NCI-H2107 treated with DMSO at 0.1 percent for 48 hours (cell line): ENCODE results near the gene MNX1.

Source experiments
- DNase-seq: peaks from one replicate; lab custom pipeline; 2025; ENCODE audit not compliant: unreplicated experiment; lab: John Stamatoyannopoulos, UW

The MNX1 gene

DNA sequence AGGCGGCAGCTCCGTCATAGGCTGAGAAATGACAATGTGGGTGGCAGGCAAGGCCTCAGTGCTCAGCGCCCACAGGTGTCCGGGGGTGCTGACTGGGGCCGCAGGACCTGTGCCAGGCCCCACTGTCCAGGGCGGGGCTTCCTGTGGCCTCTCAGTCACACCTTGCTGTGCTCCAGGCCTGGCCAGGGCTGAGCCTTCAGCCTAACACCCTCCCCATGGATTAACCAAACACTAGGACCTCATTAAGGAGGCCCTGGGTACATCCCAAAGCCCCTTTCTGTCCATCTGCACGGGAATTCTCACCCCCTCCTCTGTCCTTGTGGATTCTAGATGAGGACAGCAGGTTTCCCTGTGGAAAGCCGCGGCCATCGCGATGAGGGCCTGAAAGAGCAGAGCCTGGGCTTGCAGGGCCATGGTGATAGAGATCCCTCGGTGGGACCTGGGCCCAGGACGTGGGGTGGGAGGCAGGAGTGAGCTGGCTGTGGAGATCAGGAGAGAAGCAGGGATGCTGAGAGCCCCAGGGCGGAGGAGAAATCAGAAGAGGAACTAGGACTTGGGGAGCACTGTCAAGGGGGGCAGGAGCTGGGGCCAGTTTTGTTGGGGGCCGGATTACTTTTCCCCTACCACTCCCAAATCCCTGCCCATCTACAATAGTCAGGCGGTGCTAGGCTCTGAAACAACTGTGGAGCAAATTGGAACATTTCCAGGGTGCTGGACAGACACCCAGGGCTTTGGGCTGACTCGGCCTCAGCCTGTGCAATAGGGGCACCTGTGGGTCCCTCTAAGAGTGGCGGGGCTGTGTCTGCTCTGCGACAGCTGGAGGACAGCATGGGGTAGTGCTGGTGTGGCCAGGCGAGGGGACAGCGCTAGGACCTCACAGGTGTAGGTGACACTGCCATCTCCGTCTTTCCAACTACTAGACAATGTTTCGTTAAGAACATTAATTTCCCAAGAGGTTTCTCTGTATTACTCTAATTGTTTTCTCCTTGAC lies 23.3 kb upstream of the MNX1 start:
- DNase-seq: no peak

DNA sequence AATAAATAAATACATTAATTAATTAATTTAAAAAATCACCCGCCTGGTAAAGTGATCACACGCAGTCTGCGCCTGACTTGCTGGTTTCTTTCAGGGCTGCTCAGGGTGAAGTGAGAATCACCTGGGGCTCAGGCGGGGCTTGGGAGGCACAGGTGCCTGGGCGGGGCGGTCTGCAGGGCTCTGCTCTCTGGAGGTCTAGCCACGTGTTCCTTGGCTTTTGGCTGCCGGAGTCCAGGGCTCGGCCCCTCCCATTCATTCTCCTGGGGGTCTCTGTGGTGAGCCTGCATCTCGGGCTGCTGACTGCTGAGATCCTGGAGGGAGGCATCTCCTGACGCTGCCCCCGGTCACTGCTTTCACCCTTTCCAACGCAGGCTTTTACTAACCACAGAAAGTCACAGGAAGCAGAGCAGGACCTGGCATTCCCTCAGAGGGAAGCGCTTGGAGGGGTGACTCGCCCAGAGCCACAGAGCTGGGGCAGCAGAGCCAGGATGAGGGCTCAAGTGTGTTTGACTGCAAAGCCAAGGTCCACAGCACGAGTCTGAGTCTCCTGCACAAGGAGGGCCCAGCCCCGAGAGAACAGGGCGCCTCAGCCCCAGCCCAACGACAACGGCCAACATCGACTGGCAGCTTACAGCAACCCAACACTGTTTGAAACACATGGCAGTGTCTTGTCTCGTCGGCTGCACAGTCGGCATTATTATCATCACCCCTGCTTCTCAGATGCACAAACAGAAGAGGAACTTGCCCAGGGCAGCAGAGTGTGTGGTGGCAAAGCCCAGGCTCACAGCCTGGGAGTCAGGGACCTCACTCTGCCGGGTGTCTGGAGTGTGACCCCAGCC lies 22.4 kb upstream of the MNX1 start:
- no peak for DNase-seq

DNA sequence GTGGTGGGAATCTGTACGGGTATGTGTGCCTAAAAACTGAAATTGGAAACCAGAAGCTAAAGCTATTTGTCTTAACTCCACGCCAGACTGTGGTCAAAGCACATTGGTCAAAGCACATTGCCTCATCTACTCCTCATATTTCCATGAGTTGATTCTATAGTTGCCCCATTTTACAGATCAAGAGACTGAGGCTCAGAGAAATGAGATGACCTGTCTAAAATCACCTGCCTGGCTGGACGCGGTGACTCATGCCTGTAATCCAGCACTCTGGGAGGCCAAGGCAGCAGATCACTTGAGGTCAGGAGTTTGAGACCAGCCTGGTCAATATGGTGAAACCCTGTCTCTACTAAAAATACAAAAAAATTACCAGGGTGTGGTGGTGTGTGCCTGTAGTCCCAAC lies 21.7 kb upstream of the MNX1 start:
- no peak for DNase-seq

GRCh38 chr7:157028199-157028903 lies 17.9 kb upstream of the MNX1 start:
- DNase-seq: no peak

GRCh38 chr7:157027568-157028198 lies 17.2 kb upstream of the MNX1 start:
- DNase-seq: no peak

DNA sequence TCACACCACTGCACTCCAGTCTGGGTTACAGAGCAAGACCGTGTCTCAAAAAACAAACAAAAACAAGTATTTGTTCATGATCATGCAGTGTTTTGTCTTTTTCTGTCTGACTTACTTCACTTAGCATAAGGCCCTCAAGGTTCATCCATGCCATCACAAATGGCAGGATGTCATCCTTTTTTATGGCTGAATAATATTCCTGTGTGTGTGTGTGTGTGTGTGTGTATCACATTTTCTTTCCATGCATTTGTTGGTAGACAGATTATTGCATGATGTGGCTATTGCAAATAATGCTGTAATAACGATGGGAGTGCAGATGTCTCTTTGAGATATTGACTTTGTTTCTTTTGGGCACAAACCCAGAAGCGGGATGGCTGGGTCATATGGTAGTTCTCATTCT lies 14.3 kb upstream of the MNX1 start:
- DNase-seq: no peak

DNA sequence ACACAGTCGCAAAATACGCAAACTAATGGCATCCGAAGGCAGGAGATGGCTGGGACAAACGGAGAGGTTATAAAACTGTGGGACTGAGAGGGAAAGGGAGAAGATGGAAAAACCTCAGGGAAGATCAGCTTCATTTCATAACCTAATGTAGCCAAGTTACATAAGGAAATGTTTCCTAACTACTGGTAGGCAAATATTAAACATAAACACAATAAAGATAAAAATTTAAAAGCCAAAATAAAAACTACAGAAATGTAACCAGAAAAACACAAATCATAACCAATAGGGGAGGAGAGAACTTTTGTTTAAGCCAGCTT lies 13.1 kb upstream of the MNX1 start:
- DNase-seq: no peak

DNA sequence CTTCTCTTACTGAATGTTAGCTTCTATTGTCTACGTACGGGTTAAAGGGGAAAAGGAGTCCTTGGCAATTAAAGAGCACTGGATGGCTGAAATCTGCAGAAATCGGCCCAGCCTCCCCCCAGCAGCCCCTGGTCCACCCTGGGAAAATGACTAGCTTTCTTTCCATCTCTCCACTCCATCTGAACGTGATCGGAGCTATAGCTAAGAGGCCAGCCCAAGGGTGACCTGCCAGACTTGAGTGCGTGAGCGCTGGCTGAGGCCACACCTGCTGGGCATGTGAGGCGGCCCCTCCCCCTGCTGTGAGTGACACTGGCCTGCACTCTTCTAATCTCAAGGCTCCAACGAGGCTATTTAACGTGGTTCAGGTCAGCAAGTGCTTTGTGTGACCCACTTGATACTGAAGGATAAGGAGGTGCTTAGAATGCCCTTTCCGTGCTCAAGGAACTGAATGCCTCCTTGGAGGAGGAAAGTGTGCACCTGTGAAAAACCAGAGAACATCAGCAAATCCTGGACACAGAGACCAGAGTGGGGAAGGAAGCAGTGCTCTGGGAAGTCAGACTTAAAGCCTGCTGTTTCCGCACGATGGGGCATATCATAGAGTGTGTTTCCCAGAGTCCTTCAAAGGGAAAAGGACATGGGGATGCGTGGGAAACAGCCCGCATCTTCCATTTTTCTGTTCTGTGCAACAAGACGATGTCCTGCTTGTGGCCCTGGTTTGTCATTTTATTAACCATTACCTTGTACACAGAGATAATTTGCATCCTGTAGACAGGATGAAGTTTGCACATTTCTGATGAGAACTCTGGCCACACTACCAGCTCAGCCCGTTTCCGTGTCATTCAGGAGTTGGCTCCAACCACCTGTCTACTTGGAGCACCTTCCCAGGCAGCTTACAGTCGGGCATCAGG lies 12.5 kb upstream of the MNX1 start:
- DNase-seq: no peak

GRCh38 chr7:157021871-157022680 lies 11.6 kb upstream of the MNX1 start:
- DNase-seq: no peak

- DNase-seq: no peak
Observed at GRCh38 chr7:157021071-157021870, 10.8 kb upstream of the MNX1 start.

DNA sequence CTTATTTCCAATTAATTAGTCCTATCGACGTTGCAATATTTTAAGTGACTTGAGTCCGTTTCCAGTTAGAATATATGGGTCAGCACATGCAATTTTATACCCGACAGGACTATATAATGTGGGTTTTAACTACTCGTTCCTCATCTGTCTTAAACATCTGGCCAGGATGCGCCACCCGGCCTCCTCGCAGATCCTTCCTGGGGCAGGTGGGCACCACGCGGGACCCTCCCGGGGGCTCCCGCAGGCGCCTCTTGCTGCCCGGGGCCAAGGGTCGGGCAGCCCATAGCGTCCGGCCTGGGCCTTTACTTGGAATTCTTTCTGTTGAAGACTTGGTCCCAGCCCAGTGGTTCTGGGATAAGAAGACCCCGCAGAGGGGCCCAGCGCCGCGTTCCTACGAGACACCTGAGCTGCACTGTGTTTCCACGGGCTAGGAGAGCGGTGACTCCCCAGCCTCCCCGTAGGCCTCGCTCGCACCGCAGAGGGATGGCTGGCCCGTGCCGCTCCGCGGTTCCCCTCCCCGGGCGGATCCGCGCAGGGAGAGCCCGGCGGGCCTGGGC lies 10.1 kb upstream of the MNX1 start:
- DNase-seq: no peak

DNA sequence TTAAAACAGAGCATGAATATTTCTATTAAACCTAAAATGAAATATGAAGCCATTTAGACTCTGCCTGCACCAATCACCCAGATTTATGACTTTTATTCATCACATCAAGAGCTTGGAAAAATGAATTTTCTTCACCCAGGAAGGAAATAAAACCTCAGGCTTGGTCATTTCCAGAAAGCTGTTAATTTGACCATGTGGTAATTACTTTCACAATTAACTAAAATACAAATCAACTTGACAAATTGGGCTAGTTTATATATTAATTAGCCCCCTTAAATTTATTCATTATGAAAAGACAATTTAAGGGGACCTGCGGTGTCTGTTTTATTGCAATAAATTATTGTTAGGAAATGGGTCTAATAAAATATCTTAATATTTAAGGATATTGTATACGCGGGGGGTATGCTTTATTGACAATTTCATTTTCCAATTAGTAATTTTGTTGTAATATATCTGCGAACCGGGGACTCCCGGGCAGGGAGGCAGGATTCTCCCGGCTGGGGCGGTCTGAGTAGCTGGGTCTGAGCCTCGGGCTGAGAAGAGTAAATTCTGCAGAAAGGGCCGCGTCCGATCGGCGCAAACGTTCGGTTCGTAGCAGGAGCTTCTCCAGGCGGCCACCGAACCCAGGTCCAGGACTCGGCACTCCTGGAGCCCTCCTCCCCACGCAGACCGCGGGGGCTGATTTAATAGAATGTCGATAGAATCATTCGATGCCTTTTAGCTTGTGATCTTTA lies 9.4 kb upstream of the MNX1 start:
- no peak for DNase-seq

- no peak for DNase-seq
Observed at GRCh38 chr7:157018997-157019608, 8.6 kb upstream of the MNX1 start.

DNA sequence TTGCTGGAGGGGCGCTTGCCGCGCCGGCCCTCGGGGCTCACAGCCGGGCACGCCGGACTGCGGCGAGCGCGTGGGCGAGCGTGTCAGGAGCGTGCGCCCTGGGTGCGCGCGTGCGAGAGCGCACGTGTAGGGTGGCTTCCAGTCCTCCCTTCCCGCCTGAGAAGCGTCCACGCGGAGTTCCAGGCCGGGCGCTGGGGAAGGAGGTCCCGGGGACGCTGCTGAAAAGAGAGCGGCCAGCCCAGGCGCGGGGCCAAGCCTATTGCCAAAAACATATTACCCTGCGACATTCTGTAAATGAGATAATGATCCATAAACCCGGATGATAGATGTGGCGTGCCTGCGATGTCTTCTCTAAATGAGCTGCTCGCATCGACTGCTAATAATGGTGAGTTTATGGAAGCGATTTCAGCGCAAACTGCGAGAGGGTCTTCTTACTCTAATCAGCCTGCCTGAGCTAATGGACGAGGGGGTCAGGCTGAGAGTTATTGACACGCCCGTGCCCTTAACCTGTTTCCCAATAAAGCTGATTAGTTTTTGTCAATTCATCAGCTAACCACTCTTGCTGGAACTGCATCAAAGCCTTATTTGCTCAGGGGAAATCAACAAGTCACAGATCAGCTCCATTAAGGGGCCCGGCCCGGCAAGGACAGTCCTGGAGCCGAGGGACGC lies 8.0 kb upstream of the MNX1 start:
- no peak for DNase-seq

DNA sequence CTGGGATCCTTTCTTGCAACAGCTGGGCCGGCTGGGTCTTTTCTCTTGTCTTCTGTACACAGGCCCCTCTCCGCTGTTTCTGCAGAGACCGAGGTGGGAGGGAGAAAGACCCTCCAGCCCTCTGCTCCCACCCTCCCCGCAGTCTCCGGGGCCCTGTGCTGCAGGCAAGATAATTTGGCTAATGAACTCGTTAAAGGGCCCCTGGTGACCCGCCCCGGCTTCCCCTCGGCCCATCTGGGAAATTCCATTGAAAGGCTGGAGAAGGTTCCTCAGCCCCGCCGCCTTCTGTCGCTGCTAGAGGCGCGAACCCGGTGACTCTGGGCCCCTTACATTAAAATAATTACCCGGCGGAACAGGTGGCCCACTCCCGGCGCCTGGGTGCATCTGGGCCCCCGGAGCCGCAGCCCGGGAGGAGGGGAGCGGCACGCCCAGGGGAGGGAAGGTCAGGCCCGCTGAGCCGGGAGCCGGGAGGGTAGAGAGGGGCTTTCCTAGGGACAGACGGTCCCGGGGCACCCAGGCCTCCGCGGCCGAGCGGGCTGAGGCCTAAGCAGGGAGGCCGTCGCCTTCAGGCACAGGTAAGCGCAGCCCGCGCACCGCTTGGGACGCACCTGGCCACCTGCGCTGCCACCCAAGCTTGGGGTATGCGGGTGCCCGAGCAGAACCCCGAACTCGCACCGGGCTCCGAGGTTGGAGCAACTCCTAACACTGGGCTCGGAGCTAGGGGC lies 7.3 kb upstream of the MNX1 start:
- DNase-seq: no peak

GRCh38 chr7:157017149-157017548 lies 6.7 kb upstream of the MNX1 start:
- DNase-seq: no peak
